ENCODE results near the gene BST1. TPM values are rescaled to one million over a fixed set of nuclear protein-coding genes. Genes with fewer than 3 reads are reported as not detected.
A peak's percentile ranks its signal among the peaks of the same experiment; 100 is the strongest.

Gene BST1
- total RNA-seq, 1 experiment from 2014 or later, result 1.4 TPM

GRCh38 chr4:15653864-15654592 lies 48.8 kb upstream of the BST1 start:
- ATAC-seq (peak; percentile 3; the same call in 1 of the 2 replicates), DNase-seq (ENCODE audit: low spot score) (no peak)
- TF ChIP-seq ZBTB43 (CRISPR knock-in tag; IDR thresholded peaks at IDR 0.05) (0 out of 2 replicates have a peak, but pooled peaks have one; percentile 14), SMAD4 (CRISPR knock-in tag; IDR thresholded peaks at IDR 0.05) (no peak), HMGA2 (CRISPR knock-in tag; IDR thresholded peaks at IDR 0.05) (peak; percentile 4; the same call in 1 of the 2 replicates), MXD4 (CRISPR knock-in tag; IDR thresholded peaks at IDR 0.05; ENCODE audit: borderline replicate concordance) (no peak)
- Mint-ChIP-seq H3K27me3 (ENCODE audit: low read depth) (peaks cover 2% of the 10 kb centered on the region; the same call in 1 of the 2 replicates), H3K4me3 (peak overlapping the region; percentile 96), H3K27ac (peak overlapping the region; percentile 9), H3K9me3 (no peaks in the 10 kb centered on the region), H3K36me3 (no peaks in the 10 kb centered on the region; the same call in 1 of the 2 replicates), H3K4me1 (peaks cover 49% of the 10 kb centered on the region)
- CTCF ChIA-PET, result interaction anchor here (1.3 to 1.6 kb wide), 4 partner anchors 83 to 302 kb away, joined by 3 to 6 read pairs (median 4); no protein-coding TSS in a partner anchor
- POLR2A ChIA-PET, result interaction anchor here (0.6 to 2.8 kb wide), 3 partner anchors 26 to 175 kb away, joined by 3 to 25 read pairs (median 4); partner anchors contain the start of gene FAM200B

DNA sequence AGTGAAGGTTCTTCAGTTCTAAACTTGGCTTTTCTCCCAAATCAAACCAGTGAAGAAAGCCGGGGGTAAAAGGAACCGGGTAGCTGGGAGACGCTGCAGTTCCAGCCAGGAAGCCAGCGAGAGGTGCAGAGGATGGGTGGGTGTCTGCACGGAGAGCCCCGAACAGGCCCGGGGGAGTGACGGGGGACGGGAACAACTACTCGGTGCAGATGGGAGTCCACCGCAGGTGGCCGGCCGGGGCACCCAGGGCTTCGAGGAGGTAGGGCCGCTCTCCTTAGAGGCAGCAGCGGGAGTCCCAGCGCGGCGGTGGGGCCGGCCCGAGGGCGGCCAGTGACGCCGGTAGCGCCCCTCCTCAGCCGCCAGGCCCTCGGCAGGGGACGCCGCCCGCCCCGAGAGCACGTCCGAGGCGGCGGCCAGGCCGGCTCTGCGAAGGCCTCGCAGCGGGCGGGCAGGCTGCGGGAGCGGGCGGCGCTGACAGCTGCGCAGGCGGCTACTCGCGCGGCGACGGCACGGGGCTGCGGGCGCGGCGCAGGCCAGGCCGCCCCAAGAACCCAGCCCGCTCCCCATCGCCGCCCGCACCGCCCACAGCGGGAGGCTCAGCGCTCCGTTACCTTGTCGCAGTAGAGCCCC lies 48.2 kb upstream of the BST1 start:
- peak overlapping the region; percentile 78 for H3K27ac Mint-ChIP-seq
- H3K4me1 Mint-ChIP-seq, result peaks cover 44% of the 10 kb centered on the region
- TF ChIP-seq KAT7 (CRISPR knock-in tag; IDR thresholded peaks at IDR 0.05; ENCODE audit: borderline replicate concordance) (0 out of 2 replicates have a peak, but pooled peaks have one; percentile 73), ZBTB43 (CRISPR knock-in tag; IDR thresholded peaks at IDR 0.05) (no peak), ELF4 (CRISPR knock-in tag; IDR thresholded peaks at IDR 0.05; ENCODE audit: low read depth) (no peak), SMAD4 (CRISPR knock-in tag; IDR thresholded peaks at IDR 0.05) (no peak), NFYB (CRISPR knock-in tag; conservative IDR thresholded peaks at IDR 0.05; ENCODE audit: low read depth) (0 out of 2 replicates have a peak, but pooled peaks have one; percentile 7), NR2C2 (CRISPR knock-in tag; IDR thresholded peaks at IDR 0.05) (no peak), CREB1 (CRISPR knock-in tag; IDR thresholded peaks at IDR 0.05) (no peak), ZNF416 (CRISPR knock-in tag; IDR thresholded peaks at IDR 0.05) (0 out of 2 replicates have a peak, but pooled peaks have one; percentile 22), TEAD1 (CRISPR knock-in tag; IDR thresholded peaks at IDR 0.05) (no peak), GTF2I (CRISPR knock-in tag; conservative IDR thresholded peaks at IDR 0.05) (no peak), SP1 (CRISPR knock-in tag; conservative IDR thresholded peaks at IDR 0.05) (peak; percentile 15; the same call in 1 of the 2 replicates), GABPB1 (CRISPR knock-in tag; IDR thresholded peaks at IDR 0.05) (no peak; the same call in 1 of the 2 replicates), ZNF423 (CRISPR knock-in tag; IDR thresholded peaks at IDR 0.05) (0 out of 2 replicates have a peak, but pooled peaks have one; percentile 22), ESRRA (CRISPR knock-in tag; IDR thresholded peaks at IDR 0.05; ENCODE audit: borderline replicate concordance) (peak; percentile 61; the same call in 1 of the 2 replicates), ATF1 (CRISPR knock-in tag; IDR thresholded peaks at IDR 0.05) (no peak), ZNF396 (CRISPR knock-in tag; IDR thresholded peaks at IDR 0.05; ENCODE audit: borderline replicate concordance) (no peak), ZMAT4 (CRISPR knock-in tag; IDR thresholded peaks at IDR 0.05) (no peak), FOXK1 (CRISPR knock-in tag; IDR thresholded peaks at IDR 0.05) (no peak), GRHL2 (CRISPR knock-in tag; IDR thresholded peaks at IDR 0.05; ENCODE audit: insufficient replicate concordance, severe bottlenecking) (no peak), RELA (CRISPR knock-in tag; IDR thresholded peaks at IDR 0.05; ENCODE audit: borderline replicate concordance) (no peak)
- TF ChIP-seq, protein P1, sequence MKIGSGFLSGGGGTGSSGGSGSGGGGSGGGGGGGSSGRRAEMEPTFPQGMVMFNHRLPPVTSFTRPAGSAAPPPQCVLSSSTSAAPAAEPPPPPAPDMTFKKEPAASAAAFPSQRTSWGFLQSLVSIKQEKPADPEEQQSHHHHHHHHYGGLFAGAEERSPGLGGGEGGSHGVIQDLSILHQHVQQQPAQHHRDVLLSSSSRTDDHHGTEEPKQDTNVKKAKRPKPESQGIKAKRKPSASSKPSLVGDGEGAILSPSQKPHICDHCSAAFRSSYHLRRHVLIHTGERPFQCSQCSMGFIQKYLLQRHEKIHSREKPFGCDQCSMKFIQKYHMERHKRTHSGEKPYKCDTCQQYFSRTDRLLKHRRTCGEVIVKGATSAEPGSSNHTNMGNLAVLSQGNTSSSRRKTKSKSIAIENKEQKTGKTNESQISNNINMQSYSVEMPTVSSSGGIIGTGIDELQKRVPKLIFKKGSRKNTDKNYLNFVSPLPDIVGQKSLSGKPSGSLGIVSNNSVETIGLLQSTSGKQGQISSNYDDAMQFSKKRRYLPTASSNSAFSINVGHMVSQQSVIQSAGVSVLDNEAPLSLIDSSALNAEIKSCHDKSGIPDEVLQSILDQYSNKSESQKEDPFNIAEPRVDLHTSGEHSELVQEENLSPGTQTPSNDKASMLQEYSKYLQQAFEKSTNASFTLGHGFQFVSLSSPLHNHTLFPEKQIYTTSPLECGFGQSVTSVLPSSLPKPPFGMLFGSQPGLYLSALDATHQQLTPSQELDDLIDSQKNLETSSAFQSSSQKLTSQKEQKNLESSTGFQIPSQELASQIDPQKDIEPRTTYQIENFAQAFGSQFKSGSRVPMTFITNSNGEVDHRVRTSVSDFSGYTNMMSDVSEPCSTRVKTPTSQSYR (CRISPR knock-in tag; IDR thresholded peaks at IDR 0.05), result no peak
- TF ChIP-seq, protein P2, sequence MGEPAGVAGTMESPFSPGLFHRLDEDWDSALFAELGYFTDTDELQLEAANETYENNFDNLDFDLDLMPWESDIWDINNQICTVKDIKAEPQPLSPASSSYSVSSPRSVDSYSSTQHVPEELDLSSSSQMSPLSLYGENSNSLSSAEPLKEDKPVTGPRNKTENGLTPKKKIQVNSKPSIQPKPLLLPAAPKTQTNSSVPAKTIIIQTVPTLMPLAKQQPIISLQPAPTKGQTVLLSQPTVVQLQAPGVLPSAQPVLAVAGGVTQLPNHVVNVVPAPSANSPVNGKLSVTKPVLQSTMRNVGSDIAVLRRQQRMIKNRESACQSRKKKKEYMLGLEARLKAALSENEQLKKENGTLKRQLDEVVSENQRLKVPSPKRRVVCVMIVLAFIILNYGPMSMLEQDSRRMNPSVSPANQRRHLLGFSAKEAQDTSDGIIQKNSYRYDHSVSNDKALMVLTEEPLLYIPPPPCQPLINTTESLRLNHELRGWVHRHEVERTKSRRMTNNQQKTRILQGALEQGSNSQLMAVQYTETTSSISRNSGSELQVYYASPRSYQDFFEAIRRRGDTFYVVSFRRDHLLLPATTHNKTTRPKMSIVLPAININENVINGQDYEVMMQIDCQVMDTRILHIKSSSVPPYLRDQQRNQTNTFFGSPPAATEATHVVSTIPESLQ (CRISPR knock-in tag; IDR thresholded peaks at IDR 0.05), result no peak

More for the DNA sequence above, 48.2 kb upstream of the BST1 start:
- peak; percentile 31 for ATAC-seq
- DNase-seq (ENCODE audit: low spot score), result peak; percentile 21
- ChIA-PET CTCF (interaction anchor here (1.3 to 1.6 kb wide), 4 partner anchors 83 to 301 kb away, joined by 3 to 6 read pairs (median 4); no protein-coding TSS in a partner anchor), POLR2A (interaction anchor here (0.6 to 2.8 kb wide), 3 partner anchors 25 to 175 kb away, joined by 3 to 25 read pairs (median 4); partner anchors contain the start of gene FAM200B)
- Mint-ChIP-seq H3K36me3 (no peaks in the 10 kb centered on the region; the same call in 1 of the 2 replicates), H3K4me3 (peak overlapping the region; percentile 96), H3K27me3 (ENCODE audit: low read depth) (peaks cover 2% of the 10 kb centered on the region; the same call in 1 of the 2 replicates), H3K9me3 (no peaks in the 10 kb centered on the region)

Data from WTC11 (cell line).